SKM-1 treated with dmso at 0.1 percent for 144 hours (cell line): ENCODE results near the gene PEX5L.
A peak's percentile ranks its signal among the peaks of the same experiment; 100 is the strongest.

Experiments
- DNase-seq: peaks from one replicate; lab custom pipeline; 2025; ENCODE audit not compliant: unreplicated experiment; lab: John Stamatoyannopoulos, UW

Gene PEX5L

DNA sequence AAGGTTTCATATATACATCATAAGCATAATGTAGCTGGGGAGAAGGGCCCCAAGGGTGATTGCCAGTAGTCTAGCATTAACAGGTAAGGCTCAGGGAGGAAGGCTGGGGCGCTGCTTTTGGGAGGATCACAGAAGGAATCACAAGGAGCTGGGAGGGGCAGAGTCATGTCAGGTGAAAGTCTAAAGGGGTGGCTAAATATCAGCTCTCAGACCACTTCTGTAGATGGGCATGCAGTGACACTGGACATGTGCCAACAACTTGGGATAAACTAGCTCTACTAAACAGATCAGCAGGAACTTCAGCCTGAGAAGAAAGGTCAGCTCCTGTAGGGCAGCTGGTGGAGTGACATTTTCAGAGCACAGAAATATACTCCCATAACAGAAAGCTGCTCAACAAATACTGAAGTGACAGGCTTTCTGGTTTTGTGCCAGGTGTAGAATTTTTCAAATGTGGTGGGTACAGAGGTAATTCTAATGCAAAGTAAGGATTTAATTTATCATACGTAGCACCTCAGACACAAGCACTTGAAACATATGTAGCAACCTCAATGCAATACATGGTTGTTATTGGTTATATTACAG lies 79.4 kb downstream of the PEX5L start:
- DNase-seq = no peak

DNA sequence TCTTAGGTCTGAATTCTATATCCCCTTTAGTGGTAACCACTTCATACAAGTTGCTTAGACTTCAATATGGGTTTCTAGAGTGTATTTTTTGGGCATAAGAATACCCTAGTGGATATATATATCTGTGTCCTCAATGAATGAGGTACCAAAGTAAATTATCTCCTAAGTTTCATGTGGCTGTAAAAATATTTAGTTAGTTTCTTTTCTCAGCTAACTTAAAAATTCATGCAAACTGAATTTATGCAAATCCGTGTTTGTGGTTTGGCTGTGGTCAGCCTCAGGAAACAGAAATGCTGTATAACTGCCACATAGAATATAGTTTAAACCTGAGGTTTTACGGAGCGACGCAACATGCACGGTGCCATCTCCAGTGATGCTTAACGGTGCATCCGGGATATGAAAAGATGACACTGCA lies 80.3 kb downstream of the PEX5L start:
- DNase-seq = no peak

DNA sequence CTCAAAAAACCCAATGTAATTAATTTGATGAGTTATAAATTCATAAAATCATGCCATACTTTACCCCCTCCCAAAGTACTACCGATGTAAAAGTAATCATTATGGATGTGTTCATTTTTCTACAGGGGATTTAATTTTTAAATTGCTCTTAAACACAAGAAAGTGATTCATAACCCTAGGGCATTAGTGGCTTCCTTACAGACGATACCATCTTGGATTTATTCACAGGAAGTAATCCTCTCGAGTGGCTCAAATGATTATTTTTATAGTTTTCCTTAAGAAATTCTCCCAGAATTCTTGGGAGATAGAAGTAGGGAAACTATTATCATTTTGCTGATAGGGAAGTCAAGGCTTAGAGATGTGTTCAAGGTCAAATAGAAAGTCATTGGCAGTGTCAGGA lies 80.9 kb downstream of the PEX5L start:
- no peak for DNase-seq

DNA sequence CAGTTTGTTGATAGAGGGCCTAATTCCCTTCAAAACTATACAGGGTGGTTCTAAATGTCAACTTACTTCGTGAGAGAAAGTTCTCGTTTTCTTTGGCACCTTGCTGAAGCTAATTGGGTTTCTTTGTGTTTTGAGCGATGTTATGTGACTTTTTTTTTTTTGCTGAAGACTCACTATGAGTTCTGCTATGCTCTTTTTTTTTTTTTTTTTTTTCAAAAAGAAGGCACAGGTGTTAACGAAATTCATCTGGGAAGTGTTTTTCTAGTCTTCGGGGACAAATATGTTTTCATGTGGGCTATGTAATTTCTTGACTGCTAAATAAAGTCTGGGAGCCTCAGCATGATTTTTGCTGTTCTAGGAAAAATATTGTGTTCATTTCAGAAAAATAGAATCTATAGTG lies 81.5 kb downstream of the PEX5L start:
- DNase-seq = no peak

DNA sequence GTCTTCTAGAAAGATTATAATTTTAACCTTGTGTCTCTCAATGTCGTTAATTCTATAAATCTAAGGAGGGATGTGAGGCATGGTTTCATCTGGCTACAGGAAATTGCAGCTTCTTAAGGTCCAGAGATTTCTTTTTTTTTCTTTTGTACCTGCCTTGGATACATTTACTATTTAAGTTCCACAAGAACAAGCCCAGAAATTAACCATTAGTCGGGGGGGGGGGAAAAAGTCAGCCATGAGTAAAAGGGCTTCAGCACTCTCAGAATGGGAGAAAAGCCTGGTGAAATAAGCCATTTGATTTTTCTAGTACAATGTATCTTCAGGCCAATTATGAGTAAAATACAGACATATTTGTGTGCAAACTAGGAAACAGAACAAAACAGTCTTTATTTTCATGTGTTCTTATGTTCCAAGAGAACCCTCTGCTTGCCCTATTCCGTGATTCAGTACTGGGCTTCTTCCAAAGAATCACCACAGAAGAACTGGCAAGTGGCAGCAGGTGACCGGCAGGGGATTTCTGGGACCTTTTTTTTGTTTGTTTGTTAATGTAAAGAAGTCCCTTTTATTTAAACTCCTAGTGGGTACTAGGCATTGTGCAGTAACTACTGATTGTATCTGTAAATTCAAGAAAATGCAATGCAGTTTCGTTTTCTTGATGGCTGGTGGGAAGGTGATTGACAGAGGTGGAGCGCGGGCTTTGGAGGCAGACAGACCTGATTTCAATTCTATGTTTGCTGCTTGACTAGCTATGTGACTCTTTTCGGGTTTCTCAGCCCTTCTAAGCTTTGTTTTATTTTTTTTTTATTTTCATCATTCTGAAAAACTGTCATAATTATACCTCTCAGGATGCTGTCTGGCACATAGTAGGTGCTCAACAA lies 82.5 kb downstream of the PEX5L start:
- no peak for DNase-seq

DNA sequence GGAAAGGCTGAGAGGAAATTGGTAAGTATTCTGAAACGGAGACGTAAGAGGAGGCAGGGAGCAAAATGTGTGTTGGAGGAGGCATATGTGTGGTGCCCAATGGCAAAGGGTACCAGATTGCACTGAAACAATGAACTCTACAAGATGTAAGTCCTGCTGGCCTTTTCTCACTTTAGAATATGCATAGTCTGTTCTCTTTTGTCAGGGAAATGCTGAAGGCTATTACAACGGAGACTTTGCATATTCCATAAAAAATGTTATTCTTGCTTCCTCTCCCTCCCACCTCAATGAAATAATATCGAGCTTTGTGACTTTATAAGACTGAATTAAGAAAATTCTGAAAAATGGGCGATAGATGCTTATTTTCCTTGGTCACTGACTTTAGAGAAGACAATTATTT lies 85.9 kb downstream of the PEX5L start:
- no peak for DNase-seq

GRCh38 chr3:179949869-179950268 lies 86.9 kb downstream of the PEX5L start:
- no peak for DNase-seq

DNA sequence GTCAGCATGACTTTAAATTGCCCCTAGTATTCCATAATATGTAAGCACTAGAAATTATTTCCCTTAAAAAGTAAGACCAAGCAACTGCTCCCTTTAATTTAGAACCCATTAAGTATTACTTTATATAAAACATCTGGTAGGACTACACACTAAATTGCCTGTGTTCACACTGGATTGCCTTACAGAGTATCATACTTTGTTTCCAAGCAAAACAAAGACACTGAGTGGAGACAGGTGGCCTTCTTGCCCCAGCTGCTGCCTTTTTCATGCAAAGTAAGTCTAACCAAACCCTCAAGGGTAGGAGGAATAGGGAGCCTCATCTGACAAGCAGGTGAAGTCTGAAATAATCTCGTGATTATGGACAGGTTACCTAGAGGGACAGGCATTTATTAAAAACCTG lies 87.3 kb downstream of the PEX5L start:
- no peak for DNase-seq

DNA sequence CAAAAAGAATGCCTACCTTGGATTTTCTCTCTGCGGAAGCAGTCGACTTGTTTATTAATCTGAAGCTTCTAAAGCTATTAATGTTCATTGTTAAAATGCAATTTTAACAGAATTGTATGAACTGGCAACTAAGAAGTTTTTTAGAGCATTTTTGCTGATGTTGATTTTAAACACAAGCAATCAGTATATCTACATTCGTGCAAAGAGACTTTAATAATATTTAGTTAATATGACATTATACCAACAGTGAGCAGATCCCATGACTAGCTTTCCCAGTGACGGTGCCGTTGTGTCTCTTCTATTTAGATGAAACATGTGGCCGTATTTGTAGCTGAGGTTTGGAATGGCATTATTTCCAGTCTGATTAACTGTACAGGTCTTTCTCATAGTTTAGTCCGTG lies 88.0 kb downstream of the PEX5L start:
- DNase-seq = no peak

DNA sequence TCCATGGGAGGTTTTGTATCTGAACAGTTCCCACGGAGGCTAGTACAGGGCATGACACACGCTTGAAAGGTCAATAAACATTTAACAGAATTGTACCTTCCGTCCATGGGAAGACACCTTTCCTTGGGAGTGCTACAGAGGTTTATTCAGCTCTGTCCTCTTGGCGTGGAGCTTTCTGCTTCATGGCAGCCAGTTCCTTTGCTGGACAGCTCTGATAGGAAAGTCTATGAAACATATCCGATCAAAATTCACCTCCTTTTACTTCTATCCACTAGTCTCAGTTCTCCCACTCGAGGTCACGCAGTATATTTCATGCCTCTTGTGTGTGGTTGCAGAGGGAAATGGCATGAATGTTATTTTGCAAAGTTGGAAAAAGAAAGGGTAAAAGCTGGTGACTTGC lies 91.2 kb downstream of the PEX5L start:
- no peak for DNase-seq

DNA sequence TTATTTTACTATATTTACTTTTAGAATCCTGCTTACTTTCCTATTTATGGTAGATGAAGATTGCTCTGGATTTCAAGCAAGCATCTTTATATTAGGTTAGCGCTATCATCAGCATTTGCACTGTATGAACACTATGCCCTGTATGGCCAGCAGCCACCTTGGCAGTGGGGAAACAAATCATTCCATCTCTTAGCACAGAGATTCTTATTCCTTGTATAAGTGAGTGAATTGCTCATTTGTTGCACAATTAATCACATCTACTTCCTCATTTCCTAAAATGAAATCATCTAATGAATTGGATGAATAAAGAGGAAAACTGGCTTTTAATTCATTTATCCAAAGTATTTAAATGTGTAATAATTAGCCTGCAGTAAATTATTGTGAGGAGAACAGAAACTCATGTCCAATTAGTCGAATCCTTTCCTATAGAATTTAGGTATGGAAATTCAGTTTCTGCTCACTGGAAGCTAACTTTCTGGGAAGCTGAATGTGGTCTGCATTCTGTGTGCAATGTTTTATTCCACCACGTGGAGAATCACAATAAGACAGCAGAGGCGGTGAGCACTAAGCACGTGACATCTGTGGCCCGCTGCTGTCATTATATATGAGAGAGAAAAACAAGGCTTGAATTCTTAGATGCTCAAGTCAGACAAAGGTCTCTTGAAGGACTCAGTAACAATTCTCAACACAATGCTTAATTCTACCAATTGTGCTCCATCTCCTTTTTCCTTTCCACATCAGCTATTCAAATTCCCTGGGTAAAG lies 93.4 kb downstream of the PEX5L start:
- DNase-seq = no peak

DNA sequence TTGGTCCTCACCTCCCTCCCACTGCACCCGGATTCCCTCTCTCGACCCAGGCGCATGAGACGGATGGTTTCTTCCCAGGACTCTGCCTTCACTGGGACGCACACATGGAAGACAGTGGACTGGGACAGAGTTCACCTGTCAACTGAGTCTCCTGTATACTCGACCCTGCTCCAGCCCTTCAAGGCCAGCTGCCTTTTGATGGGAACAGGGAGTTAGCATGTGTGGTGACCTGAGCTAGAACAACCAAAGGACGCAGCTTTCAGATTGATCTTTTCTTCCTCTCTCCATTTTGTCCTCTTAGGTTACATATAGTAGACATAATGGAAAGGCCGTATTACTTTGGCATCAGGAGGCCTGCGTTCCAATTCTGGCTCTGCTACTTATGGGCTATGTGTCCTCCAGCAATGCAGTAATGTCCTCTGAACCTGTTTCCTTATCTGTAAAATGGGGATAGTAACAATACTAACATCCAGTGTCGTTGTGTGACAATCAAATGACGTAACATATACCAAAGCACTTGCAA lies 94.1 kb downstream of the PEX5L start:
- no peak for DNase-seq

DNA sequence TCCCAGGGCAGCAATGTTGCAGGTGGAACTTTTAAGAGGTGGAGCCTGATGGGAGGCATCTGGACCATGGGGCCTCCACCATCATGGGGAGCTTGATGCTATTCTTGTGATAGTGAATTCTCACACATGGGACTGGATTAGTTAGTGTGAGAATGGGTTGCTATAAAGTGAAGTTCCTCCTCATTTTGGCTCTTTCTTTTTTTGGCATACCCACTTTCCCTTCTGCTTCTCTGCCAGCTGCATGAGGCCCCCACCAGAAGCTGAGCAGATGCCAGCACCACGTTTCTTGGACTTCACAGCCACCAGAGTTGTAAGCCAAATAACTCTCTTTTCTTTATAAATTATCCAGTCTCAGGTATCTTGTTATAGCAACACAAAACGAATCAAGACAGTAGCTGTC lies 101.0 kb downstream of the PEX5L start:
- DNase-seq = no peak

GRCh38 chr3:179933914-179934313 lies 102.8 kb downstream of the PEX5L start:
- DNase-seq = no peak

- DNase-seq = no peak
Observed at GRCh38 chr3:179933080-179933479, 103.7 kb downstream of the PEX5L start.

DNA sequence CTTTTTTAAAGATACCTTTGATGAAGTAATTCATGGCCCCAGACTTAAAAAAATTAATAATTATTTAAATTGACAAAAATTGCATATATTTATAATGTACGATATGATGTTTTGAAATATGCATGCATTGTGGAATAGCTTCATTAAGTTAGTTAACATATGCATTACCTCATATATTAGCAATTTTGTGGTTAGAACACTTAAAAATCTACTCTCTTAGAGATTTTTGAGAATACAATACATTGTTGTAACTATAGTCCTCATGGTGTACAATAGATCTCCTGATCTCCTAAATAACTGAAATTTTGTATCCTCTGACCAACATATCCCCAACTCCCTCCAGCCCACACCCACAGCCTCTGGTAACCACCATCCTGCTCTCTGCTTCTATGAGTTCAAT lies 104.1 kb downstream of the PEX5L start:
- DNase-seq = no peak

- DNase-seq = peak; percentile 59
Observed at GRCh38 chr3:179929091-179929529, 107.6 kb downstream of the PEX5L start.

DNA sequence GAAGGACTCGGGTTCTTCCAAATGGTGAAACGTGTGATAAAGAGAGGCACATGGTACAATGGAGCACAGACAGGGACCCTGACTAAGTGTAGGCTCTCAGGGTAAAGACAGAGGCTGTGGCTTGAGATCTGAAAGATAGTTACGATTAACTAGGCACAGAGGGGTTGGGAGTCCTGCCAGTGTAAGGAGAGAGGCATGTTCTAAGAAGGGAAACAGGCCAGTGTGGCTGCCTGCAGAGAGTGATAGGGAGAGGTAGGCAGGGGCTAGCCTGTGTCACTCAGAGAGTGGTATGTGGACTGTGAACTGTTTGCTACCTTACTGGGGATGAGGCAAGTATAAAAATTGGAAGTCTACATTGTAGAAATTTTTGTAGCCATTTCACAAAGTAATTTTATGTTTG lies 109.5 kb downstream of the PEX5L start:
- DNase-seq = no peak

DNA sequence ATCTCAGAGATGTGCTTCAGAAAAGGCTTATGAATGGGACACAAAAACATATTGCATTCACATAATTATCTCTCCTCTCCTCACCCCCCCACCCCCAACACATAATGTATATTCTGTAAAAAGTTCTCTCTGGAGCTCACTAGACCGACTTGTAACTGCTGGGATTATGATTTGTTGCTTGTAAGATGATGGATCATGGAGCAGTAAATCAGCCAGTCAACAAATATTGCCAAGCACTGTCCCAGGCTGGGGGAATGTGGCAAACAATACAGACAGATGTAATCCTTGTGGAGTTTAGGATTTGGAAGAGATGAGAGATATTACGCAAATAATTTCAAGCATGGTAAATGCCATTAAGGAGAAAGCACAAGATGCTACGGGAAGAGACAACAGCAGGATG lies 114.8 kb downstream of the PEX5L start:
- no peak for DNase-seq

DNA sequence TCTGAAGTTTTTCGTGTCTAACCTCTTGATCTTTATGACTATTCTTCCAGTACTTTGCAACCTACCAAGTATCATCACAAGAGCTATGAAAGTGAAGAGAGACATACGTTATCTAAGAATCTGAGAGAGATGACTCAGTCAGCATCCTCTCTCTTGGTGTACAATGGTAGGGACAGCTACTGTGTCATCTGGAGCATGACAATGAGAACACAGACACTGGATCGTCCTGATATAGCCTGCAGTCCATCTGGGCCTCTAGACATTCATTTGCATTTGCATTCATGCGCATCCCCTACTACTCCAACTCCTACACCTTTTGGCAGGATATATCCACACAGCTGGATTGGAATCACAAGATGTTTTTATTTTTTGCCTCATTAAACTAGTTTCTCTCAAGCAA lies 115.2 kb downstream of the PEX5L start:
- DNase-seq = no peak

DNA sequence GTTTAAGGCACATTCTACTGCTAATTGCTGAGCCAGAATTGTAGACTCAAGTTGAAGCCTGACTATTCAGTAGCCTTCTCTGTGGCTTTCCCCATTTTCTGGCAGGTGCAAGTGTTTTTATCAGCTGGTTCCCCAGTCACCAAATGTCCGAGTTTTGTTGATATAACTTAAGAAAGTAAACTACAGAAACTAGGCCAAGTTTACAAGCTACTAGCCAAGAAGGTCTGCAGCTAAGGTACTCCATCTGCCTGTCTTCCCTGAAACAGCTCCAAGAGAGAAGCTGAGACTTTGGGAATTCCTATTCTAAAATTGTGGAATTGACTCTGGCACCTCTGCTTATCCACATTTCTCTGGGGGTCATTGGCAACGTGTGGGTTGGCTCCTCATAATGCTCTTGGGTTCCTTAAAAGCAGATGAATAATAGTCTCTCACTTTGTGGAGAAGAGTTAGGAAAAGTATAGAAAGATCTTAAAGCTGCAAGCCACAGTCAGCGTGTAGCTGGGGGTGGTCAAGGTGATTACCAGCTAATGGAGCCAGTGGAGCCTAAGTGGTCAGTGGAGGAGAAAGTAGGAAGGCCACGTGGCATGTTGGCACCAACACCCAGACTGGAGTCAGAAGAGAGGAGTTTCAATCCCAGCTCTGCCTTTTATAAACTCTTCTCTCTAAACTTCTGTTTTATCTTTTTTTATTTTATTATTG lies 128.8 kb downstream of the PEX5L start:
- DNase-seq = no peak
